Measurements from ENCODE around the gene THSD4. TPM values are rescaled to one million over a fixed set of nuclear protein-coding genes. Genes with fewer than 3 reads are reported as not detected.

Gene THSD4
- total RNA-seq, 1 donor from 2014 or later, result 80.7 TPM

DNA sequence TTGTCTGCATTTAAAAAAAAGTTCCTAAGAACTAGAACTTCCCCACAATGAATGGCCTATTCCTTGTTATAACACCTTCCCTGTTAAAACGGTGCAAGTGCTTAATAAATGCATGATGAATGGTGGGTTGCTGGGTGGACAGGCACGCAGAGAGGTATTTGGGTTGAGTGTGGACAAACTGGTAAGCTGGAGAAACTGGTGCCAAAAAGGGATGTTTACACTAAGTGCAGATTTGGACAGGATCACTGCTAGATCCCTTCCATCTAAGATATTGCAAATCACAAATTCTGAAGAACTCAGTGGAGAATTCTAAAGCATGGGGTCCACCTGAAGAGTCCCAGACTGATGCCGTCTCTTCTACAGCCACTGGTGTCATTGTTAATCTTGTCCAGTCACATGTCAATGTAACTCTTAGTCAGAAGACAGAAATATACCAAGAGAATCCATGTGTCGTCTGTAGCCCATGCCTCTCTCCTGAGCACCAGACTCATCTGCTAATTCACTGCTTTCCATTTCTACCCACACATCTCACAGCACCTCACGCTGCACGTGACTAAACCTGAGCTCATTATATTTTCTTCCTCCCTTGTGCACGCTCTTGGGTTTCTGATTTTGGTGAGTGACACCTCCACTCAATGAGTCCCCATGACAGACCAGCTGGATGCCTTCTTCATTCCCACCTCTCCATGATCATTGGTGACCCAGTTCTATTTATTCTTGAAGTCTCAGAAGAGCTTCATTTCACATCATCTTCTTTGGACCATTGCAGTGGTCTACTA is 328.9 kb downstream of the THSD4 start:
- no peak for ATAC-seq
- no peak for DNase-seq
- intact Hi-C loops (cut with micrococcal nuclease), result loop anchor here (5.0 kb wide), 2 partner anchors 57 to 332 kb away; no protein-coding TSS in a partner anchor

DNA sequence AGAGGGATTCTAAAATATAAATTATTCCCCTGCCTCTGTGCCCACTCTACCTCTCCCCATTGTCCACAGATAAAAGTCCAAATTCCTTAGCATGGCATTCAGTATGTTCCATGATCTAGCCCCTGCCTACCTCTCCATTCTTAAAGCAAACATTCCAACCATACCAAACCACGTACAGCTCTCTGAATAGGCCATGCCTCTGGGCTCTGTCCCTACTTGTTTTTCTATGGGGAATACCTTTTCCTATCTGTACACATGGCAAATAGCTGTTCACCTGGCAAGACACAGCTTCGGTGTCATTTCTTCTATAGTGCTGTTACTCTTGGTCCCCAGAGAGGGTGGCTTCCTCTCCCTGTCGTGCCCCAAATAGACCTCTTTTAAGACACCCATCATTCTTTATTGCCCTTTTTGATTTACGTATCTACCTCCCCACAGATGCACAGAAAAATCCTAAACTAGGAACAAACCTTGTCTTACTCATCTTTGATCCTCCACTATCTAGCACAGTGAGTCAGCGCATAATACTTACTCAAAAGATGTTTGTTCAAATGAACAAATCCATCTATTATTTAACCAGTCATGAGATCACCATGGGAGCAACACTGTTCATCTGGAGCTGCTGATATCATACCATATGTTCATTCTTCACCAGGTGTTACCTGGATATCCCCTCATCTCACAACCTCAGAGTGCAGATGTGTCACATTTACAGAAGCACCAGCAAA is 329.8 kb downstream of the THSD4 start:
- intact Hi-C loops (cut with micrococcal nuclease), result loop anchor here (5.0 kb wide), 3 partner anchors 58 to 333 kb away; no protein-coding TSS in a partner anchor
- DNase-seq (no peak), ATAC-seq (no peak)

DNA sequence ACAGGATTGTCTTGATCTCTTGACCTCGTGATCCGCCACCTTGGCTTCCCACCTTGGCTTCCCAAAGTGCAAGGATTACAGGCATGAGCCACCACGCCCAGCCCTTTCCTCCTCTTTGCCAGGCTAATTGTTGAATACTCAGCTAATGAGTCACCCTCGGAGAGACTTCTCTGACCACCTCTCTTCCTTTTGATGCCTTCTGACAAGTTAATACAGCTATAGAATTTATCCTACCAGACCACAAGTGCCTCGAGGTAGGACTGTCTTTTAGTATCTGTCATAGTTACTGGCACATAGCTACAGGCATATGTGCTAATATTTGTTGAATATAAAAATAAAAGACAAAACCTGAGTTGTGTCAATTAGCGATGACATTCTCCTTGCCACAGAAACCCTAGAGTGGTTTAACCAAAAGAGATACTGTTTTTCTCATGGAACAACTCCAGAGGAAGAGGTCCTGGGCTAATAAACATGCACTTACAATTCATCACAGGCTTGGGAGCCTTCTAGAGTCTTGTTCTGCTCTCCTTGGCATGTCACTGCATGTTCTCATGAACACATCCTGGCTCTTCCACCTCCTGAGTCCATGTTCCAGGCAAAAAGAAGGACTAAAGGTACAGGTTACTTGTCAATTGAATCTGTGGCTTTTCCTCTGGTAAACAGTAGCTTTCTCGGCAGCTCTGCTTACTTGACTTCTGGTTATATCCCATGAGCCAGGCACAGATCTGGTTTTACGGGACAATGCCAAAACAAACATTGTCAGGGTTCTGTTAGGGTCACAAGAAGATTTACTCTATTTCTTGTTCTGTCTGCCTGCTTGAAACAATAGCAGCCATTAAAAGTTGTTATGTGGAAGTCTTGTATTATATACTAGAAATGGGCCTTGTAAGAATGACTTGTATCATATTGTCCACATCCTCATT is 332.3 kb downstream of the THSD4 start:
- DNase-seq, result no peak
- ATAC-seq, result no peak
- intact Hi-C loops (cut with micrococcal nuclease), result loop anchor here (5.0 kb wide), 1 partner anchor 205 kb away; no protein-coding TSS in a partner anchor

DNA sequence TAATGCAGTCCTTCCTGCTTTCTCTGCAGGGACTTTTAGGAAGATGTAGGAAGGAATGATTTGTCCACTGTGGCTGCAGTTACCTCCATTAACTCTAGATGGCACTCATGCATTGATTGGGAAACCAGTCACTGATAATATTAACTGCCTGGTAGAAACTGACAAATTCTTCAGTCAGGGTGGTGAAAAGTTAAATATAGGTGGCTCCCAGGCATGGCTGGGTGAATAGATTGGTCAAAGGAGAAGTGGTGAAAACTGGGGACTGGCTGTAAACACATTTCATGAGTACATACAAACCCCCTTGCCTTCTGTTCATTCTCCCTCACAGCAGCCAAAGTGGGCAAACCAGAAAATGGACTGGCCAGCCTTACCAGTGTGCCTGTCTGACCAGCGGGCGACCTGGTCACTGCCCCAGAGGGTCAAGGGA is 333.4 kb downstream of the THSD4 start:
- DNase-seq (no peak), ATAC-seq (peak; percentile 84)
- intact Hi-C loops (cut with micrococcal nuclease), result loop anchor here (5.0 kb wide), 1 partner anchor 204 kb away; no protein-coding TSS in a partner anchor

DNA sequence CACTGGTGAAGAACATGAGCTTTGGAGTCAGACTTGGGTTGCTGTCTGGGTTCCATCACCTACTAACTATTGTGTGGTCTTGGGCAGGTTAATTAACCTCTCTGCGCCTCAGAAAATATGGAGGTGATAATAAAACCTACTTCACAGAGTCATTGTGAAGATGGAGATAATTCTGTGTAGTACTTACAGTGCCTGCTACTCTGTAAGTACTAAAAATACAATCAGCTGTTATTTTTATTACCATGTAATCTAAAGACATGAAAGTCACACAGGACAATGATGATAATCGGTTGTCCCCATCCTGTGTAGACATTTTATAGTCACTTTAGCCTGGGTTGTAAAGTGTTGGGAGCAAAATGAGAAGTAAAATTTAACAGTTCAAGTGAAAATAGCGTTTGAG is 334.1 kb downstream of the THSD4 start:
- DNase-seq (no peak), ATAC-seq (peak; percentile 74)
- intact Hi-C loops (cut with micrococcal nuclease), result loop anchor here (5.0 kb wide), 1 partner anchor 203 kb away; no protein-coding TSS in a partner anchor

DNA sequence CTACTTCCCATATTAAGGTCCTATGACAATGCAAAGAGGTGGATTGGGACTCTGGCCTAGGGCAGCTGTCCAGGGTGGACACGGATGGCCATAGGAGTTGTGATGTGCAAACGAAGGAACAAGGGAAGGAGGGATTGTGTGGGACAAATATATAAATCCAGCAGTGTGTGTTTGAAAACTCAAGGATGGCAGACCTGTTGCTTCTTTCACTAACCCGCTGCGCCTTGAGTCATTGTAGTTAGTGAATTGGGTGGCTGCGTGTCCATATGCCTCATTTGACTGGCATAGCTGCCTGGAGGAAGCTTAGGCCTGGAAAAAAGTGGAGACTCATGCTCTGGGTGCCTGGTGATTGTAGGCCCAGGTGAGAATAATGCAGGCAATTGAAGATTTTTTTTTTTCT is 334.7 kb downstream of the THSD4 start:
- DNase-seq, result no peak
- ATAC-seq, result no peak
- intact Hi-C loops (cut with micrococcal nuclease), result loop anchor here (5.0 kb wide), 1 partner anchor 202 kb away; no protein-coding TSS in a partner anchor

DNA sequence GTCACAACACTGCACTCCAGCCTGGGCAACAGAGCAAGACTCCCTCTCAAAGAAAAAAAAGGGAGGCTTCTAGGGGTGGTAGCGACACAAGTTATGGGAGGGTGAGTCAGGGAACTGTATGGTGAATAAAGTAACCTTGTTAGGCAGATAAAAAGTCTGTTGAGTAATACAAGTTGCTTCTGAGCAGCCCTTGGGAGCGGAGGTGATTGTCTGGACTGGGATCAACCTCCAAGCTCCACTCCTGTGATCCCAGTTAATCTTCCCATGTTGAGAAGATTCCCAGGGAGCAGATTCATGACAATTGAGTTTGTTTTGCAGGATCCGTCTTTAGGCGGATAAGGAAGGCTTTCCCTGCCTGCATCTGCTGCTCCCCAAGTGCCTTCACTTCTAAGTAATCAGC is 335.9 kb downstream of the THSD4 start:
- ATAC-seq, result no peak

DNA sequence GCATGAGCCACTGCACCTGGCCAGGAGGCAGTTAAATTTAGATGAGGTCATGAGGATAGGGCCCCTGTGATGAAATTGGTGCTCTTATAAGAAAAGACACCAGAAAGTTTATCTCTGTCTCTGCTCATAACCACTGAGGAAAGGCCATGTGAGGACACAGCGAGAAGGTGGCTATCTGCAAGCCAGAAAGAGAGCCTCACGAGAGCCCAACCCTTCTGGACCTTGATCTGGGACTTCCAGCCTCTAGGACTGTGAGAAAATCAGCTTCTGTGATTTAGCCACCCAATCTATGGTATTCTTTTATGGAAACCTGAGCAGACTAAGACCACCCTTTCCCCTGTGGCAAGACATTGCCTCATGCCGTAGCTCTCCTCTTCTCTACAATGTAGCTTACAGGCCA is 337.6 kb downstream of the THSD4 start:
- no peak for DNase-seq
- intact Hi-C loops (cut with micrococcal nuclease), result no loop called here
- no peak for ATAC-seq

More for the DNA sequence above, 335.9 kb downstream of the THSD4 start:
- intact Hi-C loops (cut with micrococcal nuclease), result no loop called here
- DNase-seq, result no peak

DNA sequence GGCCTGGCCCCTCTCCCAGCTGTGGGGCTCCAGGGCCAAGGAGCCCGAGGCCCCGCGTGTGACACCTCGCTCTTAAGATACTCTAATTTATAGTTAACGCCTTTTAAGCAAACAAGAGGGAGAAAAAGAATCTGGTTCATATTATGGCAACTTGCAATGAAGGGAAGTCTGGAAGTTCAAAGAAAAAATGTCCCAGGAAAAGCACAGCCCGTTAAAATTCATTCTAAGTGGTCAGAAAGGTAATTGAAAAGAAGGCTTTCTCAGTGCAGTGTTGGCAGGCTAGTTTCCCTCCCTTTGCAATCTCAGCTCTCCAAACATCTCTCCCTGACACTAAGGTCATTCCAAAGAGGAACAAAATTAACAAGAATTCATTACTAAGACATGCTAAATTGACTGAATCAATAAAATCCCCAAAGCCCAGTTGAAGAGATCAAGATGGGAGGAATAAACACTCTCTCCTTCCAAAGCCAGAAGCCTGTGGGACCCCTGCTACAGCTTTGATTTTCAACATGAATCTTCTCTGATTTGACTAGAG is 339.3 kb downstream of the THSD4 start:
- ATAC-seq, result no peak

DNA sequence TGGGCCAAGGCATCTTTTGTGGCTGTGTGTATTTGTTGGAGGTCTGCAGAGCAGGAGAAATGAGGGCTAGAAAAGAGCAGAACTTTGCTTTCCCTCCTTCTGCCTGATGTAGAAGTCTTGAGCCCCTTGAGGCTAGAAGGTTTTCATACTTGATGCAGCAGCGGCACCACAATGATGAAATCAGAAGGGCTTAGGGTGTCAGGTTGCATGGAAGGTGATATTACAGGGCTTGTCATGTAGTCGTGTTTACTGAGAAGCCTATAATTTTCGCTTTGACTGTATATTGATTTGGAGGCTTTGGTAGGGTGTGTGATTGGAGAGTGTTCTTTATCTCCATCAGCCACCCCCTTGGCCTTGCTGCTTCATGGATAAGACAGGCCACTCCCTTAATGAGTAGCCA is 339.8 kb downstream of the THSD4 start:
- no peak for DNase-seq
- intact Hi-C loops (cut with micrococcal nuclease), result no loop called here
- ATAC-seq, result no peak

More for the DNA sequence above, 339.3 kb downstream of the THSD4 start:
- intact Hi-C loops (cut with micrococcal nuclease), result no loop called here
- DNase-seq, result no peak

DNA sequence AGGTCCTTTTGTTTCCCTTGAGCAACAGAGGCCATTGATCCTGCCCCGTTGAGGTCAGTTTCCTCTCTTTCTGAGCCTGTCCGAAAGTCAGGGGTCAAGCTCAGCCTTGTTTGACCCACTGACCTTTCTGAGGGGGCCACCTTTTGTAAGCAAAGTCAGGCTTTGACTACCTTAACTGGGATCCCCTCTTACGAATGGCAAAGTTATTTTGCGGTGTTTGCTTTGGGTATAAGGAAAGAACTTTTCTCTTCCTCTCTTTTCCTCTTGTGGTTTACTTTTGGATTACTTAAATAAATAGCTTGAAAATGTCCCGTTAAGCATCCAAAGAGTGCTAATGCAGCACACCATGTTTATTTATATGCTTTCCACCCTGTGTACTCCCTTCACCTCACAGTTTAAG is 340.6 kb downstream of the THSD4 start:
- intact Hi-C loops (cut with micrococcal nuclease), result no loop called here
- ATAC-seq (no peak), DNase-seq (no peak)

DNA sequence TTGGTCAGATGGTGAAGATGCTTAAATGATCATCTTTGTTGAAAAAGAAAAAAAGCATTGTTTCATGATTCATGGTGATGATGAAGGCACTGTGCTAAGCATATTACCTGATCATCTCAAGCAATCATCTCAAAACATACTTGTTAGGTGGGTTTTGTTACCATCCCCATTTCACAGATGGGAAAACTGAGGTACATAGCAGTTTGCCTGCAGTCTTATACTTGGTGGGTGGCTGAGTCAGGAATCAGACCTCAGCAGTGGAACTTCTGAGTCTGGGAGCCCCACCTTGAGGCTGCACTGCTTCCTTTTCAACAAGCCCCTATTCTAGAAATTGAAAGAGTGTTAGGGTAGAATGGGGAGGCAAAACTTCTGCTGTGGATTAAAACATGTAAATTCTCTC is 341.1 kb downstream of the THSD4 start:
- ATAC-seq, result no peak

DNA sequence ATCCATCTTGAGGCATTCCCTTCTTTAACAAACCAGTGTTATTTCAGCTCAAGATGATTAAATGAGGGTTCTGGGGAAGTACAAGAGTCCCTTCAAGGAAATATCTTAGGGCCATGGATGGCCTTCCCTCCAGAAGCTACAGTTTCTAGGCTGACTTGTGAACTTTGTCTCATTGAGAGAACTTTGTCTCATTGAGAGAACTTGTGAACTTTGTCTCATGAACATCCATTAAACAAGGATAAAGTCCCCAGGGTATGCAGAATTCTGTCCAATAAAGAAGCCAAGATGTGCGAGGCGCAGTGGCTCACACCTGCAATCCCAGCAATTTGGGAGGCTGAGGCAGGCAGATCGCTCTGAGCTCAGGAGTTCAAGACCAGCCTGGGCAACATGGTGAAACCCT is 341.5 kb downstream of the THSD4 start:
- no peak for ATAC-seq

More for the DNA sequence above, 341.1 kb downstream of the THSD4 start:
- intact Hi-C loops (cut with micrococcal nuclease), result no loop called here
- DNase-seq, result no peak

DNA sequence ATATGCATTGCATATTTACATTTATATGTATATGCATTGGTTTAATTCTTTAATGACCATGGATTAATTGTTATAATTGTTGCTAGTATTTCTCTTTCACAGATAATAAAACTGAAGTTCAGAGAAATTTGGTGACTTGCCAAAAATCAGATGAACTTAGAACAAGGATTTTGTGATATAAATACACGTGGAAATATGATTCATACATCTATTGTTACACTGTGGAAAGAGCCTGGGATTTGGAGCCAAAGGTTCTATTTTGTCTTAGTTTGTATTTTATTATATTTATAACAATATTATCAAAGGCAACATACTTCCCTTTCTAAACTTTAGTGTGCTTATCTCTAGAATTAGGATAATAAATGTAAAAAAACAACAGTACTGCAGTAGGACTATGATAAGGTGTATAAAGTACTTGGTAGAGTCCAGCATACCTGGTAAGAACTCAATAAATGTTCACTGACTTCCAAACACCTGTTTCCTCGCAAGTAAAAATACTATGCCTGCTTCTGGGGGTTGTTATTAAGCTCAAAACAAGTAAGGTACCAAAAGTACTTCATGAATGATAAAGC is 342.9 kb downstream of the THSD4 start:
- ATAC-seq (peak; percentile 35), DNase-seq (no peak)
- intact Hi-C loops (cut with micrococcal nuclease), result no loop called here

More for the DNA sequence above, 341.5 kb downstream of the THSD4 start:
- intact Hi-C loops (cut with micrococcal nuclease), result no loop called here
- DNase-seq, result no peak

DNA sequence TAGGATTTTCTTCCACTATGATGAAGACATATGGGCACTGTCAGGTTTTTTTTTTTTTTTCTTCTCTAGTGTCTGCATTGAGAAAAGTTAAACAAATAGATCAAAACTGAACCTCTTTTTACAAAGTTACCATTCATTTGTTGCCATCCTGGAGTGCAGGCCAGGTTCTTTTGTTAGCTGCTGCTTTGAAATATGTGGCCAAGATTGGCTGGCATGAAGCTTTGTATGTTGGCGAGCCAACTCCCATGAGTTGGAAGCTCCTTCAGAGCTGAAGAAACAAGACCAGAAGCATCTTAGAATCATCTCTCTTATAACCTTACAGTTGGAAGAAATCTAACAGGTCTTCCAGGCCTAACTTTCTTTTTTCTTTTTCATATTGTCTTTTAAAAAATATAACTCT is 346.5 kb downstream of the THSD4 start:
- DNase-seq (no peak), ATAC-seq (no peak)
- intact Hi-C loops (cut with micrococcal nuclease), result no loop called here

DNA sequence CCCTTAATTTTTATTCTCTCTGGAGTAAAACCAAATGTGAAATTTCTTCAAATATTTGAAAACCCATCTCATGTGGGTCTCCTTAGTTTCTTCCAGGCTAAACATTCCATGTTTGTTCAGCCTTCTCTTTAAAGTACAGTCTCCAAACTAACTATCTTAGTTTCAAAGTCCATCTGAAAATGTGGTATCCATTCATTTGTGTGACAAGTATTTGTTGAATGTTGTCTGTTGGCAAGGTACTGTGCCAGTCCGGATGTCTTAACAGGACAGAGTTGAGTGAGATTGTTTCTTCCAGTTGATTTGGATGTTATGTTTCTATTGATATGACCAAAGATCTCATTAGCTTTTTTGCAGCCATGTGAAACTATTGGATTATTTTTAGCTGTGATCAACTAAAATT is 347.4 kb downstream of the THSD4 start:
- intact Hi-C loops (cut with micrococcal nuclease), result no loop called here
- no peak for DNase-seq
- no peak for ATAC-seq

DNA sequence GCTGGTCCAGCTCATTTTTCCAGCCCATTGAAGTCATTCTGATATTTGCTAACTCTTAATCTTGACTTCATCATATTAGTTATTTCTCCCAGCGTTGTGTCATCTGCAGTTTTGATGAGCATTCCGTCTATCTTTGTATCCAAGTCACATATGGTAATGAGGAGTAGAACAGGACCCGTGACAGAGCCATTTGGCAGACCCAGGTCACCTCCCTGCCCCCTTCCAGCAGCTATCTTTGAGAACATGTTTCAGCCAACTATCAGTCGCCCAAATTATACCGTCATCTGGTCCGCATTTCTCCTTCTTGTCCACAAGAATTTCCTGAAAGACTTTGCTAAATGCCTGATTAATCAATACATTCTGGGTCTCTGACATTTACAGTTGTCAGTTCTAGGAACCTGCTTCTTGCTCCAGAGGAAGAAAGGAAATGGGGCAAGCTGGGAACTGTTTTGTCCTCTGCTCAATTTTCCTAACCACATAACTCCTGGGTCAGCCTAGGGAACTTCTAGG is 347.9 kb downstream of the THSD4 start:
- intact Hi-C loops (cut with micrococcal nuclease), result no loop called here
- DNase-seq (no peak), ATAC-seq (peak; percentile 46)

All from left ventricle myocardium superior (tissue), 1 donor.